ENCODE results near the gene PHACTR1. TPM values are rescaled to one million over a fixed set of nuclear protein-coding genes. Genes with fewer than 3 reads are reported as not detected.

The PHACTR1 gene
- polyA plus RNA-seq, 3 donors: 6.1 to 26.9 (median 7.6) TPM

- no peak overlapping the region for H3K27ac Mint-ChIP-seq
- no peak for TF ChIP-seq CTCF (IDR thresholded peaks at IDR 0.05)
Observed at GRCh38 chr6:13220266-13220665, 503.7 kb downstream of the PHACTR1 start.

GRCh38 chr6:13222048-13222447 lies 505.5 kb downstream of the PHACTR1 start:
- 93% methylated on average over 4 of the region's 4 CpGs for WGBS (ENCODE audit: insufficient coverage)

More at GRCh38 chr6:13220266-13220665, 503.7 kb downstream of the PHACTR1 start:
- no peaks in the 10 kb centered on the region for H3K27me3 ChIP-seq (ENCODE audit: control insufficient read depth in 2 of 2, insufficient read depth in 2 of 2, low read length in 2 of 2)
- H3K79me2 ChIP-seq (ENCODE audit: insufficient read depth, low read length): no peaks in the 10 kb centered on the region
- Mint-ChIP-seq H3K36me3 (no peaks in the 10 kb centered on the region), H3K4me3 (no peak overlapping the region), H3K9me3 (no peaks in the 10 kb centered on the region), H3K4me1 (peaks cover 19% of the 10 kb centered on the region), H3K27me3 (ENCODE audit: low read depth in 3 of 3) (no peaks in the 10 kb centered on the region)
- no peak overlapping the region for H3K9ac ChIP-seq (ENCODE audit: insufficient read depth, low read length, poor library complexity, severe bottlenecking)
- no peak overlapping the region for H3K4me3 ChIP-seq (replicated peaks in 1 of 3; ENCODE audit: low read depth in 2 of 3, low read length in 3 of 3)
- H4K20me1 ChIP-seq (ENCODE audit: insufficient read depth, low read length): no peaks in the 10 kb centered on the region
- intact Hi-C loops (cut with micrococcal nuclease): no loop called here
- H3K4me1 ChIP-seq (ENCODE audit: control insufficient read depth in 1 of 2, insufficient read depth in 2 of 2, low read length in 2 of 2): peaks cover 15 to 20% of the 10 kb centered on the region in 2 donors
- 100% methylated on average over 1 of the region's 3 CpGs for WGBS (ENCODE audit: insufficient coverage)
- H3K27ac ChIP-seq (ENCODE audit: low read depth in 1 of 2, low read length in 2 of 2): no peak overlapping the region
- DNase-seq: no peak
- H2AFZ ChIP-seq (ENCODE audit: insufficient read depth, low read depth, low read length, poor library complexity, severe bottlenecking): no peak overlapping the region
- no peaks in the 10 kb centered on the region for H3K36me3 ChIP-seq (replicated peaks in 1 of 2; ENCODE audit: control insufficient read depth in 1 of 2, insufficient read depth in 2 of 2, low read length in 2 of 2)
- H3K4me2 ChIP-seq (replicated peaks; ENCODE audit: extremely low read depth, low read length, poor library complexity, severe bottlenecking): no peak overlapping the region
- H3K9me3 ChIP-seq (replicated peaks in 1 of 2; ENCODE audit: control insufficient read depth in 1 of 2, insufficient read depth in 1 of 2, low read length in 2 of 2): no peaks in the 10 kb centered on the region

More at GRCh38 chr6:13222048-13222447, 505.5 kb downstream of the PHACTR1 start:
- Histone ChIP-seq H2AFZ (ENCODE audit: insufficient read depth, low read depth, low read length, poor library complexity, severe bottlenecking) (no peak overlapping the region), H3K36me3 (replicated peaks in 1 of 2; ENCODE audit: control insufficient read depth in 1 of 2, insufficient read depth in 2 of 2, low read length in 2 of 2) (no peaks in the 10 kb centered on the region), H3K4me2 (replicated peaks; ENCODE audit: extremely low read depth, low read length, poor library complexity, severe bottlenecking) (no peak overlapping the region), H3K9me3 (replicated peaks in 1 of 2; ENCODE audit: control insufficient read depth in 1 of 2, insufficient read depth in 1 of 2, low read length in 2 of 2) (no peaks in the 10 kb centered on the region), H3K4me3 (replicated peaks in 1 of 3; ENCODE audit: low read depth in 2 of 3, low read length in 3 of 3) (no peak overlapping the region), H3K4me1 (ENCODE audit: control insufficient read depth in 1 of 2, insufficient read depth in 2 of 2, low read length in 2 of 2) (peaks cover 7 to 9% of the 10 kb centered on the region in 2 donors), H3K9ac (ENCODE audit: insufficient read depth, low read length, poor library complexity, severe bottlenecking) (no peak overlapping the region), H3K79me2 (ENCODE audit: insufficient read depth, low read length) (no peaks in the 10 kb centered on the region), H4K20me1 (ENCODE audit: insufficient read depth, low read length) (no peaks in the 10 kb centered on the region), H3K27ac (ENCODE audit: low read depth in 1 of 2, low read length in 2 of 2) (no peak overlapping the region), H3K27me3 (ENCODE audit: control insufficient read depth in 2 of 2, insufficient read depth in 2 of 2, low read length in 2 of 2) (no peaks in the 10 kb centered on the region)
- DNase-seq: no peak
- H3K27me3 Mint-ChIP-seq (ENCODE audit: low read depth in 3 of 3): no peaks in the 10 kb centered on the region
- intact Hi-C loops (cut with micrococcal nuclease): no loop called here
- no peak for TF ChIP-seq CTCF (IDR thresholded peaks at IDR 0.05)
- no peak overlapping the region for H3K4me3 Mint-ChIP-seq
- H3K27ac Mint-ChIP-seq: no peak overlapping the region
- H3K4me1 Mint-ChIP-seq: peaks cover 8% of the 10 kb centered on the region
- no peaks in the 10 kb centered on the region for H3K36me3 Mint-ChIP-seq
- H3K9me3 Mint-ChIP-seq: no peaks in the 10 kb centered on the region

All from CD14-positive monocyte (primary cell).